GM12874 (cell line): ENCODE results near the gene SEMA3B.
A peak's percentile ranks its signal among the peaks of the same experiment; 100 is the strongest.

Source experiments
- CTCF ChIP-seq: IDR thresholded peaks from 2 replicates; pipeline ENCODE4 v1.5.1; 2011; ENCODE audit warnings: low read depth, mild to moderate bottlenecking, control low read depth, low read length, moderate library complexity; ENCODE audit not compliant: insufficient read depth

The SEMA3B gene

DNA sequence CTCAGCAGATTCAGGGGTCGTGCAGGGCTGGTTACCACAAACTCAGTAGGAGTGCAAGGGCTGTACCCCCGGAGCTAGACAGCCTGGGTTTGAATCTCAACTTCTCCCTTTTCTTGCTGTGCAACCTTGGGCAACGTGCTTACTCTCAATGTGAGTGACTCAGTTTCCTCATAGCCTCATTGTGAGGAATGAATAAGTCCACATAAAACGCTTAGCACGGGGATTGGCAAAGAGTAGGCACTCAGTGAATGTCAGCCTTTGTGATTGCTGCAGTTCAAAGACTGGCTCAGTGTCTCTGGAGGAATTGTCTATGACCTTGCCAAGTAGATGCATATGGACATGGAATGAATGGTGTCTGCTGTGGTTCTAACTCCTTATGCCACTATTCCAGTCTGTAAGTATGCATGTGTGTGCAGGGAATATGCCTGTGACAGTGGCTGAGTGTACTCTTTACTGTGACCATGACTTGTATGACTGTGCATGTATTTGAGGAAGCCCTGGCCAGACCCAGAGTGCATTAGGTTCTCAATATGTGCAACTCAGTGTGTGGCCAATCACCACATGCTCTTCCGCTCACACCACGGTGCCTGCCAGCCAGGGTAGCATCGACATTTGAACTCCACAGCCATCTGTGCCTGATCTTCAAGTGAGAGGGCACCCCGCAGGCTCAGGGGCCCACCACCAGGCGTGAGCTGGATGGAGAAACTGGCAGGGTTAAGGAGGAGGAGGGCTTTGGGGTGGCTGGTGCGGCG lies 31.2 kb downstream of the SEMA3B start:
- no peak for TF ChIP-seq CTCF

GRCh38 chr3:50300681-50301254 lies 31.8 kb downstream of the SEMA3B start:
- TF ChIP-seq CTCF, result no peak

DNA sequence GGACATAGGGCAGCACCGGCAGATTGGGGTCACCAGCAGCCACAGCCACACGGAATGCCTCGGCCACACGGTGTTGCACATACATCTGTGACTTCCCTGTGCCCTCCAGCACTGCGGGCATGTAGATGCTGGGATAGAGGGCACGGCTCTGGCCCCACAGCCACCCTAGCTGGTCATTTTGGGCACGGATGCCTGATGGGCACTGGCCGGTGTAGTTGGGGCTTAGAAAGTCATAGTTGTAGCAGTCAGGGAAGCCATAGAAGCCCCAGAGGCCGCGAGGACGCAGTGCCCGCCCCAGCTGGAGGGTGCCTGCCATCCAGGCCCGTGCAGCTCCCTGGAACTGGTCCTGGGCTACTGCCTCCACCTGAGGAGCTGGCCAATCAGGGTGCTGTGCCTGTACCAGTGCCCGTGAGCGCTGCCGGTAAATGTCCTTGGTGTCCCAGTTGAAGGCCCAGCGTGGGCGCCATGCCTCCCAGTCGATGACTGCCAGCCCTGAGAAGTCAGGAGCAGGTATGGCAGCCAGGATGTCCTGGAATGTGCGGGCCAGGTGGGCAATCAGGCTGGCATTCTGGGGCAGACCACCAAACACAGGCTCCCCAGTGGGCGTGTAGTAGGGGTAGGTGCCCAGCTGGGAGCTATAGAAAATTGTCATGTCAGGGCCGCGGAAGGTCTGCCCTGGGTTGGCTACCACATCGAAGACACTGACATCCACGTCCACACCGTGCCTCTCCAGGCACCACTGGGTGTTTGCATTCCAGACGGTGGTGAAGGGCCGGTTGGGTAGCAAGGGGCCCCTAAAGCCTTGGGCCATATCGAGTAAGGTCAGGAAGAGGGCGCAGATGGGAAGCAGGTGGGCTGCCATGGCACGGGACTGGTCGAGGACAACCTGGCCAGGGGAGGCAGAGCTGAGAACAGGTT lies 33.4 kb downstream of the SEMA3B start:
- no peak for TF ChIP-seq CTCF

DNA sequence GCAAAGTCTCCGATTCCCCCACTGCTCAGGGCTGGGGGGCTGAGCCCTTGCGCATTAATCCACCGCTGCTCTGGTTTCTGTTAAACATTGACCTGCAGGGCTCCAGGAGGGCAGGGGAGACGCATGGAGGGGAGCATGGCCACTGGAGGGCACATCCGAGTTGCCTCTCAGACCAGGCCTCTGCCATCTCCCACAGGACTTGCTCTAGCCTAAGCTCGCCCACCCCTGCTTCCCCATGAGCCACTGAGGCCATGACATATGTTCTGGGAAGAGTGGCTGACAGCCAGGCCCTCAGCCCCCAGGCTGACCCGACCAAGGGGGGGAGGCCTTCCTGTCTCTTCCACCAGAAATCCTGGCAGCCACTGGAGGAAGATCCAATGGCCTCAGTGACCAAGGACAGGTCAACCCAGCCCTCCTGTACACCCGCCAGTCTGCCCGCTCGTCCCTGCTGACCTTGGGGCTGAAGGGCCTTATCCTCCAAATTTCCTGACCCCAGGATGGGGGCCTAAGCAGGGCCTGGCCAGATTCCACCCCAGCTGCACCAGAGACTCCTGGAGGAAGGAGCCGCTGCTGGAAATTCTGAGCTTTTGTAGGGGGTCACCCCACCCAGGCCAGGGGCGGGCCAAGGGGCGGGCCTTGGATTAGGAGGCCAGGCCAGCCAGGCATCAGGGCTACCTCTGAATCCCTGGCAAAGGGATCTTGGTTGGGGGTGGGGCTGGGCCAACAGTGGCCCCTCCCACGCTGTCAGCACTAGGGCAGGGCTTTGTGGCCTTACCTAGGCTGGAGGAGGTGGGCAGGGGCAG lies 34.3 kb downstream of the SEMA3B start, which contains the start of gene HYAL1:
HYAL1 (minus strand) TSS at position 562 of the 803 bp plus-strand sequence. CDS start 618 bp downstream, outside the sequence.
- TF ChIP-seq CTCF, result 0 out of 2 replicates have a peak, but pooled peaks have one; percentile 2

GRCh38 chr3:50304601-50305000 lies 35.7 kb downstream of the SEMA3B start:
- no peak for TF ChIP-seq CTCF

GRCh38 chr3:50314342-50314741 lies 45.4 kb downstream of the SEMA3B start:
- TF ChIP-seq CTCF, result no peak
